K562 (cell line): ENCODE results near the gene CPLX4. TPM values are rescaled to one million over a fixed set of nuclear protein-coding genes. Genes with fewer than 3 reads are reported as not detected.
A peak's percentile ranks its signal among the peaks of the same experiment; 100 is the strongest.

Source experiments
- CTBP1 ChIP-seq: fragments of 450-650 bp; IDR thresholded peaks from 2 replicates; pipeline ENCODE4 v1.6.1; 2016; ENCODE audit warnings: borderline replicate concordance
- ETS1 ChIP-seq: conservative IDR thresholded peaks from 2 replicates; pipeline ENCODE4 v1.6.1; 2011; ENCODE audit warnings: low read depth, mild to moderate bottlenecking, low read length; ENCODE audit not compliant: control insufficient read depth
- ILF3 ChIP-seq: fragments of 450-650 bp; IDR thresholded peaks from 2 replicates; pipeline ENCODE4 v1.6.1; 2018; ENCODE audit warnings: antibody characterized with exemption, mild to moderate bottlenecking, moderate library complexity, borderline replicate concordance
- ILK ChIP-seq: fragments of 450-650 bp; IDR thresholded peaks from 2 replicates; pipeline ENCODE4 v1.6.1; 2016; ENCODE audit warnings: missing genetic modification characterization, low read depth, mild to moderate bottlenecking, missing compliant biosample characterization, moderate library complexity, borderline replicate concordance
- MAFF ChIP-seq: IDR thresholded peaks from 2 replicates; pipeline ENCODE4 v1.6.1; 2012; ENCODE audit warnings: low read length, improper control_type of control experiment
- MCM7 ChIP-seq, 2 experiments: fragments of 450-650 bp; IDR thresholded peaks; 2 replicates each; pipeline ENCODE4 v1.6.1; 2016 to 2018
- NR0B1 ChIP-seq: fragments of 450-650 bp; IDR thresholded peaks from one replicate; pipeline ENCODE4 v1.6.1; 2018; ENCODE audit warnings: mild to moderate bottlenecking, moderate library complexity; ENCODE audit not compliant: partially characterized antibody
- NRF1 ChIP-seq, 2 experiments: fragments of 450-650 bp; IDR thresholded peaks in 1 of 2; conservative IDR thresholded peaks in 1 of 2; 2 replicates each; pipeline ENCODE4 v1.6.1; 2014; ENCODE audit warnings: mild to moderate bottlenecking in 2 of 2
- PBX2 ChIP-seq, 2 experiments: IDR thresholded peaks in 1 of 2; conservative IDR thresholded peaks in 1 of 2; 2 replicates each; pipeline ENCODE4 v1.6.1; 2016; ENCODE audit warnings: low read depth in 2 of 2, mild to moderate bottlenecking in 1 of 2, missing compliant biosample characterization in 1 of 2, missing genetic modification characterization in 1 of 2, moderate library complexity in 1 of 2
- PHF20 ChIP-seq: fragments of 450-650 bp; IDR thresholded peaks from 2 replicates; pipeline ENCODE4 v1.6.1; 2018; ENCODE audit not compliant: partially characterized antibody
- RB1 ChIP-seq: fragments of 450-650 bp; IDR thresholded peaks from 2 replicates; pipeline ENCODE4 v1.6.1; 2017; ENCODE audit warnings: low read depth, mild to moderate bottlenecking
- SNRNP70 ChIP-seq: fragments of 200-400 bp; formaldehyde crosslinking; optimal IDR thresholded peaks from 2 replicates; pipeline ENCODE3; 2017; ENCODE audit warnings: low read depth, low read length
- XRCC5 ChIP-seq: fragments of 200-400 bp; formaldehyde crosslinking; IDR thresholded peaks from 2 replicates; pipeline ENCODE4 v1.6.1; 2017; ENCODE audit warnings: low read depth, mild to moderate bottlenecking, low read length
- ZBTB26 ChIP-seq: fragments of 450-650 bp; formaldehyde crosslinking; IDR thresholded peaks from 2 replicates; pipeline ENCODE4 v1.4.0; 2022; ENCODE audit warnings: missing genetic modification characterization
- ZNF140 ChIP-seq: fragments of 250-450 bp; sonication (Bioruptor Pico); IDR thresholded peaks from 2 replicates; pipeline ENCODE4 v1.8.0; 2021; ENCODE audit warnings: moderate library complexity, mild to moderate bottlenecking, inconsistent platforms
- ZNF165 ChIP-seq: fragments of 250-450 bp; sonication (Bioruptor Pico); IDR thresholded peaks from 2 replicates; pipeline ENCODE4 v1.4.0; 2020; ENCODE audit warnings: borderline replicate concordance
- ZNF3 ChIP-seq: fragments of 250-450 bp; sonication (Bioruptor Pico); IDR thresholded peaks from 2 replicates; pipeline ENCODE4 v1.5.0; 2021; ENCODE audit warnings: mild to moderate bottlenecking, moderate library complexity
- ZNF384 ChIP-seq: IDR thresholded peaks from 2 replicates; pipeline ENCODE4 v1.6.1; 2012; ENCODE audit warnings: low read depth, low read length, improper control_type of control experiment
- polyA plus RNA-seq, 8 experiments: library from polyadenylated mRNA; depleted of rRNA in 4 of 8; stranded (reverse) in 5 of 8; unstranded in 3 of 8; fragments of >200 nt; fragmentation: Nextera tagmentation in 2 of 8; fragmentation: Illumina TruSeq in 1 of 8; extraction: Ambion mirVana in 2 of 8; extraction: Trizol in 1 of 8; gene quantifications; 2 replicates each; pipeline versions ENCODE4 v1.2.1 to v1.2.3, GENCODE V29; 2011 to 2014; ENCODE audit warnings: inconsistent platforms in 1 of 8, missing spikeins in 1 of 8
- total RNA-seq, 7 experiments: library from RNA; depleted of rRNA in 6 of 7; stranded (reverse); fragments of >200 nt in 6 of 7; fragmentation: Illumina TruSeq in 2 of 7; extraction: Trizol in 2 of 7; gene quantifications; 2 replicates each; pipeline versions ENCODE4 v1.2.1 to v1.2.3, GENCODE V29; 2011 to 2021; ENCODE audit warnings: low replicate concordance in 1 of 7
- TF ChIP-seq, protein P1 (sequence below), 3 experiments: IDR thresholded peaks in 2 of 3; conservative IDR thresholded peaks in 1 of 3; 2 replicates each; pipeline ENCODE4 v1.5.1; 2011 to 2012; ENCODE audit warnings: low read length in 3 of 3, mild to moderate bottlenecking in 3 of 3, control low read depth in 2 of 3, improper control_type of control experiment in 1 of 3, inconsistent platforms in 1 of 3, low read depth in 1 of 3, mixed read lengths in 1 of 3, moderate library complexity in 1 of 3; ENCODE audit not compliant: insufficient read depth in 2 of 3

Gene CPLX4
- total and polyA plus RNA-seq, 9 of the 15 experiments (the other 6 are each of a cell fraction or from before 2014, with no cell fraction given), result not detected

DNA sequence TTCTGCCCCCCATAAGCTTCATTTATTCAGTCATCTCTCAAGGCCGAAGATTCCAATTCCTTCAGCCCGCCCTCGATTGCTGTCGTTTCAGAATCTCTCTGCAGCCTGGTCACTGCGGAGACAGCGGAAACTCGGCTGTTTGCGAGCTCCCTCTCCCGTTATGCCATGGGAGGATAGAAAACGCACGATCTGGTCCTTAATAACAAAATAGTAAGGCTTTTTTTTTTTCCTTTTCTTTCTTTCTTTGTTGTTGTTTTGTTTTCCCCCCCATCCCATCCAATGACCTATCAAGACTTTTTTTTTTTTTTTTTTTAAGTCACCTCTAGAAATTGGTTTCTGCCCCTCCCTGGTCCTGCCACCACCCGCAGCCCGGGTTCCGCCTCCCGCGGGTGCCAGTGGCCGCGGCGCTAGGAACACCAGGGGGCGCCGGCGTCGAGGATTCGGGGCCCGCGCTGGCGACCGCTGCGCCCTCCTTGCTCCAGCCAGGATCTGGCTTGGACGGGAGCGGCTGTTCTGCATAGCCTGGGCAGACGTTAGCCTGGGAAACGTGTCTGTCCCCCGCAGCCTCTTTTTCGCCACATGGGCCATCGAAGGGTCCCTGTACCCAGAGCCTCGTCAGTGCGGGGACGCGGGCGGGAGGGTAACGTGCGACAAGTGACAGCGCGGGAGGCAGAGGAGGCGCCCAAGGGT is 10.1 kb downstream of the CPLX4 start (continued):
- TF ChIP-seq PBX2 (CRISPR knock-in tag; IDR thresholded peaks at IDR 0.05; ENCODE audit: low read depth) (no peak), PBX2 (tag; conservative IDR thresholded peaks at IDR 0.05; ENCODE audit: low read depth) (no peak), CTBP1 (peak; percentile 45; the same call in 1 of the 2 replicates), NRF1 (conservative IDR thresholded peaks at IDR 0.05 in 1 of 2, IDR thresholded peaks at IDR 0.05 in 1 of 2) (no peak), ZNF140 (no peak), MCM7 (IDR thresholded peaks at IDR 0.05) (no peak), NR0B1 (no peak), ZNF384 (no peak), PHF20 (no peak), ZNF165 (CRISPR knock-in tag) (no peak), ILF3 (no peak), SNRNP70 (no peak), RB1 (0 out of 2 replicates have a peak, but pooled peaks have one; percentile 38), ILK (tag) (no peak), ETS1 (no peak), MAFF (no peak), ZBTB26 (CRISPR knock-in tag) (no peak), XRCC5 (0 out of 2 replicates have a peak, but pooled peaks have one; percentile 64), ZNF3 (CRISPR knock-in tag) (no peak)
- TF ChIP-seq, protein P1, sequence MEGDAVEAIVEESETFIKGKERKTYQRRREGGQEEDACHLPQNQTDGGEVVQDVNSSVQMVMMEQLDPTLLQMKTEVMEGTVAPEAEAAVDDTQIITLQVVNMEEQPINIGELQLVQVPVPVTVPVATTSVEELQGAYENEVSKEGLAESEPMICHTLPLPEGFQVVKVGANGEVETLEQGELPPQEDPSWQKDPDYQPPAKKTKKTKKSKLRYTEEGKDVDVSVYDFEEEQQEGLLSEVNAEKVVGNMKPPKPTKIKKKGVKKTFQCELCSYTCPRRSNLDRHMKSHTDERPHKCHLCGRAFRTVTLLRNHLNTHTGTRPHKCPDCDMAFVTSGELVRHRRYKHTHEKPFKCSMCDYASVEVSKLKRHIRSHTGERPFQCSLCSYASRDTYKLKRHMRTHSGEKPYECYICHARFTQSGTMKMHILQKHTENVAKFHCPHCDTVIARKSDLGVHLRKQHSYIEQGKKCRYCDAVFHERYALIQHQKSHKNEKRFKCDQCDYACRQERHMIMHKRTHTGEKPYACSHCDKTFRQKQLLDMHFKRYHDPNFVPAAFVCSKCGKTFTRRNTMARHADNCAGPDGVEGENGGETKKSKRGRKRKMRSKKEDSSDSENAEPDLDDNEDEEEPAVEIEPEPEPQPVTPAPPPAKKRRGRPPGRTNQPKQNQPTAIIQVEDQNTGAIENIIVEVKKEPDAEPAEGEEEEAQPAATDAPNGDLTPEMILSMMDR (IDR thresholded peaks at IDR 0.05 in 2 of 3, conservative IDR thresholded peaks at IDR 0.05 in 1 of 3; ENCODE audit: insufficient read depth in 2 of 3, low read depth in 1 of 3, low read length in 3 of 3), result peak; percentile 68 to 86 (median 68)
